ENCODE measurements around the gene PRSS16. TPM values are rescaled to one million over a fixed set of nuclear protein-coding genes. Genes with fewer than 3 reads are reported as not detected.

The PRSS16 gene
- total and polyA plus RNA-seq, 9 of the 15 experiments (the other 6 are each of a cell fraction or from before 2014, with no cell fraction given), result 4.5 to 21.3 (median 12.1) TPM

DNA sequence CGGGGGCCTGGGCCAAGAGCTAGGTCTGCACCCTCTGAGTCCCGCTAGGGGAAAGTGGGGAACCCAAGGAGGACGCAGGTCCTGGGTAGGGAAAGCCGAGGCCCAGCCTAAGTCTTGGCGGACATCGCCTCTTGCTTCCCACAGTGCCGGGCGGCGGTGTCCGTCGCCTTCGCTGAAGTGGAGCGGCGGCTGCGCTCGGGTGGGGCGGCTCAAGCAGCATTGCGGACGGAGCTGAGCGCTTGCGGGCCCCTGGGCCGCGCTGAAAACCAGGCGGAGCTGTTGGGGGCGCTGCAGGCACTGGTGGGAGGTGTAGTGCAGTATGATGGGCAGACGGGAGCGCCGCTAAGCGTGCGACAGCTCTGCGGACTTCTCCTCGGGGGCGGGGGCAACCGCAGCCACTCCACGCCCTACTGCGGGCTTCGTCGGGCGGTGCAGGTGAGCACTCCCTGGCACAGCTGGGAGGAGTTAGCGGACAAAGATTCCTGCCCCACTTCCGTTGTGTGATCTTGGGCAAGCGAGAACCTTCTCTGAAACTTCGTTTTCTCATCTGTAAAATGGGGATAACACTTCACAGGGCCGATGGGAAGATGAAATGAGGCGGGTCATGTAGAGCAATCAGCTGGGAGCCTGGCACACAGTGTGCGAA, 4.2 kb downstream of the PRSS16 start (continued):
- TF ChIP-seq CREB3L1 (IDR thresholded peaks at IDR 0.05; ENCODE audit: borderline replicate concordance, low read depth), result no peak
- peak; percentile 76 for TF ChIP-seq CC2D1A (IDR thresholded peaks at IDR 0.05)
- TF ChIP-seq HDGF (IDR thresholded peaks at IDR 0.05), result peak; percentile 89; the same call in 1 of the 2 replicates
- no peak for TF ChIP-seq RFX5 (IDR thresholded peaks at IDR 0.05; ENCODE audit: low read depth, low read length)
- peak in 1 of 2 experiments; percentile 39; a peak in 1 of 4 replicates for TF ChIP-seq TRIM24 (IDR thresholded peaks at IDR 0.05)
- peak; percentile 95 to 98 for TF ChIP-seq MAZ (CRISPR knock-in tag; conservative IDR thresholded peaks at IDR 0.05 in 1 of 2, IDR thresholded peaks at IDR 0.05 in 1 of 2)
- no peak for TF ChIP-seq ETV6 (IDR thresholded peaks at IDR 0.05; ENCODE audit: borderline replicate concordance in 1 of 2, low read depth in 2 of 2, low read length in 1 of 2)
- no peak for TF ChIP-seq ETV6 (CRISPR knock-in tag; IDR thresholded peaks at IDR 0.05; ENCODE audit: borderline replicate concordance)
- TF ChIP-seq PHB (CRISPR knock-in tag; IDR thresholded peaks at IDR 0.05), result 0 out of 2 replicates have a peak, but pooled peaks have one; percentile 55
- TF ChIP-seq, protein P1, sequence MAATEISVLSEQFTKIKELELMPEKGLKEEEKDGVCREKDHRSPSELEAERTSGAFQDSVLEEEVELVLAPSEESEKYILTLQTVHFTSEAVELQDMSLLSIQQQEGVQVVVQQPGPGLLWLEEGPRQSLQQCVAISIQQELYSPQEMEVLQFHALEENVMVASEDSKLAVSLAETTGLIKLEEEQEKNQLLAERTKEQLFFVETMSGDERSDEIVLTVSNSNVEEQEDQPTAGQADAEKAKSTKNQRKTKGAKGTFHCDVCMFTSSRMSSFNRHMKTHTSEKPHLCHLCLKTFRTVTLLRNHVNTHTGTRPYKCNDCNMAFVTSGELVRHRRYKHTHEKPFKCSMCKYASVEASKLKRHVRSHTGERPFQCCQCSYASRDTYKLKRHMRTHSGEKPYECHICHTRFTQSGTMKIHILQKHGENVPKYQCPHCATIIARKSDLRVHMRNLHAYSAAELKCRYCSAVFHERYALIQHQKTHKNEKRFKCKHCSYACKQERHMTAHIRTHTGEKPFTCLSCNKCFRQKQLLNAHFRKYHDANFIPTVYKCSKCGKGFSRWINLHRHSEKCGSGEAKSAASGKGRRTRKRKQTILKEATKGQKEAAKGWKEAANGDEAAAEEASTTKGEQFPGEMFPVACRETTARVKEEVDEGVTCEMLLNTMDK (IDR thresholded peaks at IDR 0.05; ENCODE audit: borderline replicate concordance, insufficient read depth, low read depth, low read length, poor library complexity, severe bottlenecking), result peak; percentile 98
- TF ChIP-seq ZNF551 (CRISPR knock-in tag; IDR thresholded peaks at IDR 0.05), result no peak
- peak; percentile 82 for TF ChIP-seq RBM22 (IDR thresholded peaks at IDR 0.05; ENCODE audit: low read depth, low read length, poor library complexity, severe bottlenecking)
- TF ChIP-seq GATAD2B (IDR thresholded peaks at IDR 0.05; ENCODE audit: borderline replicate concordance), result no peak
- TF ChIP-seq MTA3 (IDR thresholded peaks at IDR 0.05; ENCODE audit: borderline replicate concordance), result peak; percentile 89
- peak; percentile 85 for TF ChIP-seq ZBTB7A (IDR thresholded peaks at IDR 0.05; ENCODE audit: borderline replicate concordance, control insufficient read depth, low read depth, low read length)
- TF ChIP-seq CHD2 (IDR thresholded peaks at IDR 0.05; ENCODE audit: low read depth, low read length), result peak; percentile 49; the same call in 1 of the 2 replicates
- TF ChIP-seq RHOXF2B (CRISPR knock-in tag; conservative IDR thresholded peaks at IDR 0.05), result no peak; the same call in 1 of the 2 replicates
- TF ChIP-seq NR4A1 (CRISPR knock-in tag; IDR thresholded peaks at IDR 0.05), result 0 out of 2 replicates have a peak, but pooled peaks have one; percentile 27
- peak; percentile 18; the same call in 1 of the 2 replicates for TF ChIP-seq NR4A1 (tag; IDR thresholded peaks at IDR 0.05)
- no peak for TF ChIP-seq ZNF165 (CRISPR knock-in tag; IDR thresholded peaks at IDR 0.05; ENCODE audit: borderline replicate concordance)
- no peak for TF ChIP-seq NCOA4 (IDR thresholded peaks at IDR 0.05; ENCODE audit: partially characterized antibody)
- TF ChIP-seq SMARCA5 (IDR thresholded peaks at IDR 0.05), result peak; percentile 94
- peak; percentile 47; the same call in 1 of the 2 replicates for TF ChIP-seq CGGBP1 (CRISPR knock-in tag; IDR thresholded peaks at IDR 0.05)
- TF ChIP-seq ZNF347 (CRISPR knock-in tag; IDR thresholded peaks at IDR 0.05; ENCODE audit: low read depth), result no peak
- TF ChIP-seq ID3 (CRISPR knock-in tag; IDR thresholded peaks at IDR 0.05), result no peak
- TF ChIP-seq ID3 (tag; IDR thresholded peaks at IDR 0.05), result peak; percentile 69; the same call in 1 of the 2 replicates

Data from K562 (cell line).